Type B pancreatic cell (in vitro differentiated cells): ENCODE data around the gene TAOK2. TPM values are rescaled to one million over a fixed set of nuclear protein-coding genes. Genes with fewer than 3 reads are reported as not detected.
A peak's percentile ranks its signal among the peaks of the same experiment; 100 is the strongest.
"Not testable (repeated sequence)": the region's sequence is repeated elsewhere in the genome, so short reads cannot be mapped to it uniquely, and the experiment has no call there.

Experiments used
- DNase-seq: peaks from one replicate; pipeline ENCODE4 v3.0.0; 2021; ENCODE audit warnings: mixed read lengths; ENCODE audit not compliant: unreplicated experiment; ENCODE audit errors: extremely low spot score
- H3K27ac Mint-ChIP-seq: 2 replicates; pipeline ENCODE4 v1.8.0; 2021; ENCODE audit warnings: mild to moderate bottlenecking, mixed read lengths
- H3K27me3 Mint-ChIP-seq: 2 replicates; pipeline ENCODE4 v1.8.0; 2021; ENCODE audit warnings: mixed read lengths
- H3K36me3 Mint-ChIP-seq: 2 replicates; pipeline ENCODE4 v1.8.0; 2021; ENCODE audit warnings: mixed read lengths
- H3K4me1 Mint-ChIP-seq: one replicate; pipeline ENCODE4 v1.8.0; 2021; ENCODE audit warnings: mixed read lengths; ENCODE audit not compliant: unreplicated experiment
- H3K4me3 Mint-ChIP-seq: 2 replicates; pipeline ENCODE4 v1.8.0; 2021; ENCODE audit warnings: mild to moderate bottlenecking, mixed read lengths
- H3K9me3 Mint-ChIP-seq: 2 replicates; pipeline ENCODE4 v1.8.0; 2021; ENCODE audit warnings: mixed read lengths
- total RNA-seq: library from RNA; stranded (reverse); gene quantifications from 2 replicates; pipeline ENCODE4 v1.2.1, GENCODE V29; 2021; ENCODE audit warnings: low replicate concordance
- TF ChIP-seq, protein P1 (sequence below): fragments of 200-600 bp; sonication (generic); conservative IDR thresholded peaks from 2 replicates; pipeline ENCODE4 v1.5.0; 2021; ENCODE audit warnings: antibody characterized with exemption, mild to moderate bottlenecking

TAOK2 gene
- total RNA-seq, 1 donor from 2014 or later, result 52.4 TPM

DNA sequence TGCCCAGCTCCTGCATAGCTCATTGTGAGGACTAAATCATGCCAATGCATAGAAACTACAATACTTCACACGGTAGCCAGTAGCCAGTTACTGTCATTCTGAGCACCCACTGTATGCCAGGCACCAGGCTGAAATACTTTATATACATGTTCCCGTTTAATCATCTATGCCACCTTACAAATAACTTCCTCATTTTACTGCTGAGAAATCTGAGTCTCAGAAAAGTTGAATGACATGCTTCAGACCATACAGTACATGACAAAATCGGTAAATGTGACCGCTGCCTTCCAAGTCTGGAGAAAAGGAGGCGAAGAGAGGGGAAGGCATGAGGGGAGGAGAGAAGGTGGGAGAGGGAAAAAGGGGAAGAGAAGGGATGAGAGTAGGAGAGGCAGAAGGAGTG is 66.6 kb downstream of the TAOK2 start:
- Mint-ChIP-seq H3K27me3 (peaks cover 25% of the 10 kb centered on the region), H3K4me1 (no peaks in the 10 kb centered on the region)
- TF ChIP-seq, protein P1, sequence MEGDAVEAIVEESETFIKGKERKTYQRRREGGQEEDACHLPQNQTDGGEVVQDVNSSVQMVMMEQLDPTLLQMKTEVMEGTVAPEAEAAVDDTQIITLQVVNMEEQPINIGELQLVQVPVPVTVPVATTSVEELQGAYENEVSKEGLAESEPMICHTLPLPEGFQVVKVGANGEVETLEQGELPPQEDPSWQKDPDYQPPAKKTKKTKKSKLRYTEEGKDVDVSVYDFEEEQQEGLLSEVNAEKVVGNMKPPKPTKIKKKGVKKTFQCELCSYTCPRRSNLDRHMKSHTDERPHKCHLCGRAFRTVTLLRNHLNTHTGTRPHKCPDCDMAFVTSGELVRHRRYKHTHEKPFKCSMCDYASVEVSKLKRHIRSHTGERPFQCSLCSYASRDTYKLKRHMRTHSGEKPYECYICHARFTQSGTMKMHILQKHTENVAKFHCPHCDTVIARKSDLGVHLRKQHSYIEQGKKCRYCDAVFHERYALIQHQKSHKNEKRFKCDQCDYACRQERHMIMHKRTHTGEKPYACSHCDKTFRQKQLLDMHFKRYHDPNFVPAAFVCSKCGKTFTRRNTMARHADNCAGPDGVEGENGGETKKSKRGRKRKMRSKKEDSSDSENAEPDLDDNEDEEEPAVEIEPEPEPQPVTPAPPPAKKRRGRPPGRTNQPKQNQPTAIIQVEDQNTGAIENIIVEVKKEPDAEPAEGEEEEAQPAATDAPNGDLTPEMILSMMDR, result no peak

DNA sequence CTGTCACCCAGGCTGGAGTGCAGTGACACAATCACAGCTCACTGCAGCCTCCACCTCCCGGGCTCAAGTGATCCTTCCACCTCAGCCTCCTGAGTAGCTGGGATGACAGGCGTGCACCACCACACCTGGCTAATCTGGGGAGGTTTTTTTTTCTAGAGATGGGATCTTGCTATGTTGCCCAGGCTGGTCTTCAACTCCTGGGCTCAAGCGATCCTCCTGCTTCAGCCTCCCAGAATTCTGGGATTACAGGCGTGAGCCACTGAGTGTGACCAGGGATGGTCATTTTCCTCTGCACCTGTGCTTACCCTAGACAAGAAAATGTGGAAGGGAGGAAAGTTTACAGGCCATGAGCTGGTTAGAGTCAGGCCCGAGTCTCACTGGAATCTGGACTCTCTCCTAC is 67.0 kb downstream of the TAOK2 start:
- not testable (repeated sequence) for H3K36me3 Mint-ChIP-seq, H3K4me3 Mint-ChIP-seq, H3K4me1 Mint-ChIP-seq, H3K9me3 Mint-ChIP-seq, DNase-seq, H3K27ac Mint-ChIP-seq
- H3K27me3 Mint-ChIP-seq, result peaks cover 20% of the 10 kb centered on the region

More for the DNA sequence above, 66.6 kb downstream of the TAOK2 start:
- no peaks in the 10 kb centered on the region for H3K36me3 Mint-ChIP-seq
- no peak overlapping the region for H3K27ac Mint-ChIP-seq
- no peaks in the 10 kb centered on the region for H3K9me3 Mint-ChIP-seq
- no peak overlapping the region for H3K4me3 Mint-ChIP-seq
- DNase-seq, result no peak

DNA sequence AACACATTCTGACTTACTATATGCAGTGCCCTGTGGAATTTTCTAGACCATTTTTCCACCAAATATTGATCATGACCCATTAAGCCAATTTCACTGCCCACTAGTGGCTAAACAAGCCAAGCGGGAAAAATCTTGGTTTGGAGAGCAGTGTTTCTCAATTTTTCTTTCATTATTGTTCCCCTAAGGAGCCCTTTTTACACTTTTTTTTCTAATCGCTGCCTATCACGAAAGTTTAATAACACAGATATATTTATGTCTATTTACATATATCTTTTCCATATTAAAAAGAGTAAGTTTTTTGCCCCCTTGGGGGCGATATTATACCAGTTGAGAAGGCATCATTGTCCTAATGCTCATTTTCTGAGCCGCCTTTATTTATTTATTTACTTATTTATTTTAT is 68.2 kb downstream of the TAOK2 start:
- Mint-ChIP-seq H3K9me3 (no peaks in the 10 kb centered on the region), H3K36me3 (no peaks in the 10 kb centered on the region), H3K4me1 (no peaks in the 10 kb centered on the region), H3K4me3 (no peak overlapping the region), H3K27me3 (peaks cover 12% of the 10 kb centered on the region), H3K27ac (no peak overlapping the region)
- TF ChIP-seq, protein P1, result peak; percentile 72
- DNase-seq, result no peak

Other genes with a start within 250 kb of the TAOK2 start
- gene C16orf54, start 227.9 kb upstream of the TAOK2 start, total RNA-seq, result 2.1 and 3.3 TPM in 2 replicates
- gene ZG16, start 195.6 kb upstream of the TAOK2 start, total RNA-seq, result 0.85 and 1.5 TPM in 2 replicates
- 54.8 and 112 TPM in 2 replicates for gene KIF22, start 183.1 kb upstream of the TAOK2 start, total RNA-seq
- 207 and 294 TPM in 2 replicates for gene MAZ, start 167.3 kb upstream of the TAOK2 start, total RNA-seq
- gene PRRT2, start 161.7 kb upstream of the TAOK2 start, total RNA-seq, result 1.4 and 15.1 TPM in 2 replicates
- 25.5 and 33.5 TPM in 2 replicates for gene PAGR1, start 157.7 kb upstream of the TAOK2 start, total RNA-seq
- gene MVP, start 153.4 kb upstream of the TAOK2 start, total RNA-seq, result 27.4 and 46.3 TPM in 2 replicates
- gene CDIPT, start 110.6 kb upstream of the TAOK2 start, total RNA-seq, result 58.0 and 73.3 TPM in 2 replicates
- 19.3 and 19.4 TPM in 2 replicates for gene SEZ6L2, start 74.3 kb upstream of the TAOK2 start, total RNA-seq
- gene ASPHD1, start 73.4 kb upstream of the TAOK2 start, total RNA-seq, result 7.8 TPM in 2 replicates
- 17.9 and 20.6 TPM in 2 replicates for gene KCTD13, start 47.6 kb upstream of the TAOK2 start, total RNA-seq
- 72.4 and 73.5 TPM in 2 replicates for gene TMEM219, start 11.8 kb upstream of the TAOK2 start, total RNA-seq
- 13.7 and 20.9 TPM in 2 replicates for gene HIRIP3, start 21.7 kb downstream of the TAOK2 start, total RNA-seq
- 52.8 and 78.7 TPM in 2 replicates for gene INO80E, start 22.4 kb downstream of the TAOK2 start, total RNA-seq
- 6.9 and 9.7 TPM in 2 replicates for gene DOC2A, start 37.2 kb downstream of the TAOK2 start, total RNA-seq
- not detected in 2 replicates for gene C16orf92, start 49.3 kb downstream of the TAOK2 start, total RNA-seq
- 0.31 and 2.1 TPM in 2 replicates for gene TLCD3B, start 57.4 kb downstream of the TAOK2 start, total RNA-seq
- 620 and 1,017 TPM in 2 replicates for gene ALDOA, start 91.9 kb downstream of the TAOK2 start, total RNA-seq
- 128 and 155 TPM in 2 replicates for gene PPP4C, start 102.1 kb downstream of the TAOK2 start, total RNA-seq
- 1.6 TPM in 2 replicates for gene TBX6, start 118.1 kb downstream of the TAOK2 start, total RNA-seq
- 37.9 and 61.9 TPM in 2 replicates for gene YPEL3, start 122.3 kb downstream of the TAOK2 start, total RNA-seq
- 19.7 and 23.2 TPM in 2 replicates for gene GDPD3, start 139.7 kb downstream of the TAOK2 start, total RNA-seq
- 79.6 and 88.0 TPM in 2 replicates for gene MAPK3, start 149.4 kb downstream of the TAOK2 start, total RNA-seq
- 10.8 and 21.3 TPM in 2 replicates for gene CORO1A, start 209.7 kb downstream of the TAOK2 start, total RNA-seq
- gene BOLA2B, start 219.8 kb downstream of the TAOK2 start, total RNA-seq, result 82.9 and 148 TPM in 2 replicates
- 27.6 and 28.0 TPM in 2 replicates for gene SLX1A, start 220.0 kb downstream of the TAOK2 start, total RNA-seq
- gene SULT1A3, start 225.4 kb downstream of the TAOK2 start, total RNA-seq, result 27.7 and 33.0 TPM in 2 replicates